Neural cell (in vitro differentiated cells): Measurements from ENCODE around the gene EYA2. TPM values are rescaled to one million over a fixed set of nuclear protein-coding genes. Genes with fewer than 3 reads are reported as not detected.

Experiments
- H2AFZ ChIP-seq: fragments of 200-600, 300-800 bp; sonication (generic), shearing (Covaris generic); 2 replicates; pipeline ENCODE4 v1.6.0; 2014; ENCODE audit warnings: low read depth, mild to moderate bottlenecking, antibody characterized with exemption, low read length, moderate library complexity
- H3F3A ChIP-seq: fragments of 200-600 bp; shearing (Covaris generic); 2 replicates; pipeline ENCODE4 v1.6.1; 2016; ENCODE audit warnings: mild to moderate bottlenecking, moderate library complexity, mixed read lengths, antibody characterized with exemption, low read length; ENCODE audit not compliant: insufficient read depth, poor library complexity, severe bottlenecking
- H3K27ac ChIP-seq: fragments of 200-600, 300-800 bp; sonication (generic), shearing (Covaris generic); 2 replicates; pipeline ENCODE4 v1.5.1; 2014; ENCODE audit warnings: mild to moderate bottlenecking, low read length, moderate library complexity
- H3K27me3 ChIP-seq: fragments of 300-800, 200-600 bp; sonication (generic), shearing (Covaris generic); 2 replicates; pipeline ENCODE4 v1.6.0; 2014; ENCODE audit warnings: mild to moderate bottlenecking, low read depth, low read length, moderate library complexity; ENCODE audit not compliant: insufficient read depth
- H3K36me3 ChIP-seq: fragments of 300-800, 200-600 bp; sonication (generic), shearing (Covaris generic); 2 replicates; pipeline ENCODE4 v1.5.1; 2014; ENCODE audit warnings: mild to moderate bottlenecking, antibody characterized with exemption, low read length, moderate library complexity; ENCODE audit not compliant: insufficient read depth
- H3K4me2 ChIP-seq: fragments of 300-800, 200-600 bp; sonication (generic), shearing (Covaris generic); 2 replicates; pipeline ENCODE4 v1.6.0; 2014; ENCODE audit warnings: mild to moderate bottlenecking, low read length
- H3K4me3 ChIP-seq: fragments of 300-800, 200-600 bp; sonication (generic), shearing (Covaris generic); 2 replicates; pipeline ENCODE4 v1.5.1; 2014; ENCODE audit warnings: mild to moderate bottlenecking, low read length, moderate library complexity
- H3K79me2 ChIP-seq: fragments of 200-600 bp; shearing (Covaris generic); replicated peaks from 2 replicates; pipeline ENCODE4 v1.6.0; 2014; ENCODE audit warnings: mild to moderate bottlenecking, low read length, moderate library complexity; ENCODE audit not compliant: insufficient read depth
- H3K9ac ChIP-seq: fragments of 300-800, 200-600 bp; sonication (generic), shearing (Covaris generic); 2 replicates; pipeline ENCODE4 v1.6.1; 2016; ENCODE audit warnings: mild to moderate bottlenecking, low read length, mixed read lengths
- H3K9me2 ChIP-seq: fragments of 200-600 bp; shearing (Covaris generic); 2 replicates; pipeline ENCODE4 v1.6.1; 2016; ENCODE audit warnings: mild to moderate bottlenecking, low read length, mixed read lengths; ENCODE audit not compliant: insufficient read depth
- H3K9me3 ChIP-seq: fragments of 200-600, 300-800 bp; sonication (generic), shearing (Covaris generic); 2 replicates; pipeline ENCODE4 v1.6.1; 2016; ENCODE audit warnings: mild to moderate bottlenecking, mixed run types, low read length, moderate library complexity, mixed read lengths
- H4K20me1 ChIP-seq: fragments of 200-600 bp; shearing (Covaris generic); 2 replicates; pipeline ENCODE4 v1.6.1; 2016; ENCODE audit warnings: mild to moderate bottlenecking, mixed run types; ENCODE audit not compliant: insufficient read depth
- EP300 ChIP-seq: fragments of 450-650 bp; conservative IDR thresholded peaks from 2 replicates; pipeline ENCODE4 v1.6.1; 2014; ENCODE audit warnings: antibody characterized with exemption, mild to moderate bottlenecking, moderate library complexity; ENCODE audit not compliant: poor library complexity, severe bottlenecking
- EZH2 ChIP-seq: fragments of 200-600, 300-800 bp; shearing (Covaris generic), sonication (generic); IDR thresholded peaks from 2 replicates; pipeline ENCODE4 v1.6.1; 2014; ENCODE audit warnings: antibody characterized with exemption, low read length, borderline replicate concordance, mild to moderate bottlenecking; ENCODE audit not compliant: insufficient read depth, poor library complexity, severe bottlenecking
- MXI1 ChIP-seq: fragments of 450-650 bp; conservative IDR thresholded peaks from 2 replicates; pipeline ENCODE4 v1.6.1; 2014; ENCODE audit warnings: antibody characterized with exemption, mild to moderate bottlenecking; ENCODE audit not compliant: poor library complexity, severe bottlenecking
- POLR2AphosphoS5 ChIP-seq: IDR thresholded peaks from 2 replicates; pipeline ENCODE4 v1.6.1; 2012
- RAD21 ChIP-seq: fragments of 450-650 bp; conservative IDR thresholded peaks from 2 replicates; pipeline ENCODE4 v1.6.1; 2014; ENCODE audit warnings: antibody characterized with exemption, mild to moderate bottlenecking, moderate library complexity
- SMC3 ChIP-seq: fragments of 450-650 bp; conservative IDR thresholded peaks from 2 replicates; pipeline ENCODE4 v1.6.1; 2014; ENCODE audit warnings: antibody characterized with exemption, mild to moderate bottlenecking, moderate library complexity; ENCODE audit not compliant: poor library complexity
- TAF1 ChIP-seq: IDR thresholded peaks from 2 replicates; pipeline ENCODE4 v1.6.1; 2012; ENCODE audit warnings: low read depth
- polyA plus RNA-seq: library from polyadenylated mRNA; depleted of rRNA; stranded (reverse); fragments of >200 nt; gene quantifications from 2 replicates; pipeline ENCODE4 v1.2.3, GENCODE V29; 2014
- TF ChIP-seq, protein P1 (sequence below): fragments of 450-650 bp; IDR thresholded peaks from 2 replicates; pipeline ENCODE4 v1.5.1; 2014; ENCODE audit warnings: antibody characterized with exemption, mild to moderate bottlenecking, moderate library complexity; ENCODE audit not compliant: poor library complexity, severe bottlenecking
- TF ChIP-seq, protein P2 (sequence below): IDR thresholded peaks from 2 replicates; pipeline ENCODE4 v1.6.1; 2012; ENCODE audit warnings: borderline replicate concordance

EYA2 gene
- polyA plus RNA-seq, 1 donor from 2014 or later = 0.88 TPM

DNA sequence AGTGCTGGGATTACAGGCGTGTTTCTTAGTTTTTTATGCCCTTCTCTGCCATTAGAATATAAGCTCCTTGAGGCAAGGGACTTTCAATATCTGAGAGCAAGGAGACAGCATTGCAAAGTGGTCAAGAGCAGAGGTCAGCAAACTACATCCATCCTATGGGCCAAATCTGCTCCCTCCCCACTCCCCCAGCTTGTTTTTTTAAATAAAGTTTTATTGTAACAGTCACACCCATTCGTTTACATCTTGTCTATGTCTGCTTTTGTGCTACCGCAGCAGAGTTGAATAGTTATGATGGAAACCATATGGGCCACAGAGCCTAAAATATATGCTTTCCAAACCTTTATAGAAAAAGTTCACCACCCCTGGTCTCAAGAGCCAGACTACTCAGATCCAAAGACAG lies 227.9 kb downstream of the EYA2 start:
- no peak overlapping the region for H3K4me2 ChIP-seq
- no peak overlapping the region for H2AFZ ChIP-seq
- H3K4me3 ChIP-seq = no peak overlapping the region
- H3K9me2 ChIP-seq = no peaks in the 10 kb centered on the region
- H3K36me3 ChIP-seq = no peaks in the 10 kb centered on the region
- no peak overlapping the region for H3K27ac ChIP-seq
- no peak overlapping the region for H3K9ac ChIP-seq
- no peaks in the 10 kb centered on the region for H4K20me1 ChIP-seq
- H3K79me2 ChIP-seq = no peaks in the 10 kb centered on the region
- H3F3A ChIP-seq = no peaks in the 10 kb centered on the region
- H3K9me3 ChIP-seq = no peaks in the 10 kb centered on the region
- TF ChIP-seq POLR2AphosphoS5 = no peak
- no peak for TF ChIP-seq MXI1
- no peak for TF ChIP-seq TAF1
- no peak for TF ChIP-seq RAD21
- TF ChIP-seq EZH2 = no peak
- TF ChIP-seq, protein P1, sequence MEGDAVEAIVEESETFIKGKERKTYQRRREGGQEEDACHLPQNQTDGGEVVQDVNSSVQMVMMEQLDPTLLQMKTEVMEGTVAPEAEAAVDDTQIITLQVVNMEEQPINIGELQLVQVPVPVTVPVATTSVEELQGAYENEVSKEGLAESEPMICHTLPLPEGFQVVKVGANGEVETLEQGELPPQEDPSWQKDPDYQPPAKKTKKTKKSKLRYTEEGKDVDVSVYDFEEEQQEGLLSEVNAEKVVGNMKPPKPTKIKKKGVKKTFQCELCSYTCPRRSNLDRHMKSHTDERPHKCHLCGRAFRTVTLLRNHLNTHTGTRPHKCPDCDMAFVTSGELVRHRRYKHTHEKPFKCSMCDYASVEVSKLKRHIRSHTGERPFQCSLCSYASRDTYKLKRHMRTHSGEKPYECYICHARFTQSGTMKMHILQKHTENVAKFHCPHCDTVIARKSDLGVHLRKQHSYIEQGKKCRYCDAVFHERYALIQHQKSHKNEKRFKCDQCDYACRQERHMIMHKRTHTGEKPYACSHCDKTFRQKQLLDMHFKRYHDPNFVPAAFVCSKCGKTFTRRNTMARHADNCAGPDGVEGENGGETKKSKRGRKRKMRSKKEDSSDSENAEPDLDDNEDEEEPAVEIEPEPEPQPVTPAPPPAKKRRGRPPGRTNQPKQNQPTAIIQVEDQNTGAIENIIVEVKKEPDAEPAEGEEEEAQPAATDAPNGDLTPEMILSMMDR = no peak
- TF ChIP-seq, protein P2, sequence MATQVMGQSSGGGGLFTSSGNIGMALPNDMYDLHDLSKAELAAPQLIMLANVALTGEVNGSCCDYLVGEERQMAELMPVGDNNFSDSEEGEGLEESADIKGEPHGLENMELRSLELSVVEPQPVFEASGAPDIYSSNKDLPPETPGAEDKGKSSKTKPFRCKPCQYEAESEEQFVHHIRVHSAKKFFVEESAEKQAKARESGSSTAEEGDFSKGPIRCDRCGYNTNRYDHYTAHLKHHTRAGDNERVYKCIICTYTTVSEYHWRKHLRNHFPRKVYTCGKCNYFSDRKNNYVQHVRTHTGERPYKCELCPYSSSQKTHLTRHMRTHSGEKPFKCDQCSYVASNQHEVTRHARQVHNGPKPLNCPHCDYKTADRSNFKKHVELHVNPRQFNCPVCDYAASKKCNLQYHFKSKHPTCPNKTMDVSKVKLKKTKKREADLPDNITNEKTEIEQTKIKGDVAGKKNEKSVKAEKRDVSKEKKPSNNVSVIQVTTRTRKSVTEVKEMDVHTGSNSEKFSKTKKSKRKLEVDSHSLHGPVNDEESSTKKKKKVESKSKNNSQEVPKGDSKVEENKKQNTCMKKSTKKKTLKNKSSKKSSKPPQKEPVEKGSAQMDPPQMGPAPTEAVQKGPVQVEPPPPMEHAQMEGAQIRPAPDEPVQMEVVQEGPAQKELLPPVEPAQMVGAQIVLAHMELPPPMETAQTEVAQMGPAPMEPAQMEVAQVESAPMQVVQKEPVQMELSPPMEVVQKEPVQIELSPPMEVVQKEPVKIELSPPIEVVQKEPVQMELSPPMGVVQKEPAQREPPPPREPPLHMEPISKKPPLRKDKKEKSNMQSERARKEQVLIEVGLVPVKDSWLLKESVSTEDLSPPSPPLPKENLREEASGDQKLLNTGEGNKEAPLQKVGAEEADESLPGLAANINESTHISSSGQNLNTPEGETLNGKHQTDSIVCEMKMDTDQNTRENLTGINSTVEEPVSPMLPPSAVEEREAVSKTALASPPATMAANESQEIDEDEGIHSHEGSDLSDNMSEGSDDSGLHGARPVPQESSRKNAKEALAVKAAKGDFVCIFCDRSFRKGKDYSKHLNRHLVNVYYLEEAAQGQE = no peak
- TF ChIP-seq EP300 = no peak
- TF ChIP-seq SMC3 = no peak
- no peaks in the 10 kb centered on the region for H3K27me3 ChIP-seq

DNA sequence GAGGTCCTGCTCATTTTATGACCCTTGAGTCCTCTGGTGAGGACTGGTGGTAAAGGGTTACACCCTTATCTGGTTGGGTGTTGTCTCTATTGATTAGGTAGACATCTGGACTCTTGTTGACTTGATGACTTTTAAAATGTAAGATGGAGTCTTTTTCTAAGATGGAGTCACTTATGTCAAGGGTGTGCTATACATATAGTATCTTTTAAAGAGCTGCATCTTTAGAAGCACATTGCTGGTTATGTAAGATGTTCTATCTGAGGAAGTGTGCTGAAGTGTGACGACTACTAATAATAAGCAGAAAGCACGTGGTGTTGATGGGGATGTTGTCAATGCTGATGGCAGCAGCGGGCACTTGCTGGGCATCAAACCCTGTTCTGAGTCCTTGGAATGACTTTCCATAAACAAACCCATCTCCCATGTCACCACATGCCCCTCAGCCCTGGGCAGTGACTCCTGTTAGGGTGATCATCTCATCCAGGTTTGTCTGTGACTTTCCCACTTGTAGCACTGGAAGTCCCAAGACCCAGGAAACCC lies 229.6 kb downstream of the EYA2 start:
- TF ChIP-seq, protein P2 = no peak
- TF ChIP-seq MXI1 (no peak), RAD21 (no peak), EP300 (no peak), EZH2 (no peak), SMC3 (no peak), POLR2AphosphoS5 (no peak), TAF1 (no peak)
- TF ChIP-seq, protein P1 = no peak
- H3K79me2 ChIP-seq = no peaks in the 10 kb centered on the region
- no peaks in the 10 kb centered on the region for H4K20me1 ChIP-seq

More for the DNA sequence above, 229.6 kb downstream of the EYA2 start:
- Histone ChIP-seq H3K9ac (no peak overlapping the region), H3K4me3 (no peak overlapping the region), H3K9me3 (no peaks in the 10 kb centered on the region), H2AFZ (no peak overlapping the region), H3K27ac (no peak overlapping the region), H3K9me2 (no peaks in the 10 kb centered on the region), H3F3A (no peaks in the 10 kb centered on the region), H3K4me2 (no peak overlapping the region), H3K27me3 (no peaks in the 10 kb centered on the region), H3K36me3 (no peaks in the 10 kb centered on the region)
